GM12864 (cell line): Measurements from ENCODE around the gene MYOG.

Source experiments
- DNase-seq: peaks from one replicate; pipeline ENCODE4 v3.0.0-alpha.2; 2011; ENCODE audit warnings: low read depth
- H3K4me3 ChIP-seq: 2 replicates; pipeline ENCODE4 v1.5.1; 2011; ENCODE audit warnings: mild to moderate bottlenecking, low read depth, low read length, control low read depth
- TF ChIP-seq, protein P1 (sequence below): IDR thresholded peaks from 2 replicates; pipeline ENCODE4 v1.5.1; 2011; ENCODE audit warnings: low read depth, mild to moderate bottlenecking, moderate library complexity, low read length, control low read depth, inconsistent platforms; ENCODE audit errors: missing control alignments

The MYOG gene

DNA sequence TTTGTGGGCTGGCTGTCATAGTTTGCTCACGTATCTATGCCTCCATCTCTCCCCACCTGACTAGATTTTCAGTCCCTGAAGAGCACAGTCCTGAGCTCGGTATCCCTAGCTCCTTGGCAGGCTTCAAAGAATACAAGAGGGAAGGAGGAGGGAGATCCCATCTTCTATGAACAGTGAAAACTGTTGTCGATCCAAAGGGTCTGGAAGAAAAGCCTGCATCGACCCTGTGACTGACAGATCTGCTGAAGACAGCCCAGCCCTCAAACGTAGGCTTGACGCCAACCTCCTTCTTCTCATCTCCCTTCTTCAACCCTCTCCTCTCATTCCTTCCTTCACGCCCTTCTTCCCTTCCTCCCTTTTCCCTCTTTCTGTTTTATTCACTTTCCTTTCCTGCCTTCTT lies 28.4 kb upstream of the MYOG start:
- DNase-seq = no peak
- TF ChIP-seq, protein P1, sequence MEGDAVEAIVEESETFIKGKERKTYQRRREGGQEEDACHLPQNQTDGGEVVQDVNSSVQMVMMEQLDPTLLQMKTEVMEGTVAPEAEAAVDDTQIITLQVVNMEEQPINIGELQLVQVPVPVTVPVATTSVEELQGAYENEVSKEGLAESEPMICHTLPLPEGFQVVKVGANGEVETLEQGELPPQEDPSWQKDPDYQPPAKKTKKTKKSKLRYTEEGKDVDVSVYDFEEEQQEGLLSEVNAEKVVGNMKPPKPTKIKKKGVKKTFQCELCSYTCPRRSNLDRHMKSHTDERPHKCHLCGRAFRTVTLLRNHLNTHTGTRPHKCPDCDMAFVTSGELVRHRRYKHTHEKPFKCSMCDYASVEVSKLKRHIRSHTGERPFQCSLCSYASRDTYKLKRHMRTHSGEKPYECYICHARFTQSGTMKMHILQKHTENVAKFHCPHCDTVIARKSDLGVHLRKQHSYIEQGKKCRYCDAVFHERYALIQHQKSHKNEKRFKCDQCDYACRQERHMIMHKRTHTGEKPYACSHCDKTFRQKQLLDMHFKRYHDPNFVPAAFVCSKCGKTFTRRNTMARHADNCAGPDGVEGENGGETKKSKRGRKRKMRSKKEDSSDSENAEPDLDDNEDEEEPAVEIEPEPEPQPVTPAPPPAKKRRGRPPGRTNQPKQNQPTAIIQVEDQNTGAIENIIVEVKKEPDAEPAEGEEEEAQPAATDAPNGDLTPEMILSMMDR = no peak
- no peak overlapping the region for H3K4me3 ChIP-seq

DNA sequence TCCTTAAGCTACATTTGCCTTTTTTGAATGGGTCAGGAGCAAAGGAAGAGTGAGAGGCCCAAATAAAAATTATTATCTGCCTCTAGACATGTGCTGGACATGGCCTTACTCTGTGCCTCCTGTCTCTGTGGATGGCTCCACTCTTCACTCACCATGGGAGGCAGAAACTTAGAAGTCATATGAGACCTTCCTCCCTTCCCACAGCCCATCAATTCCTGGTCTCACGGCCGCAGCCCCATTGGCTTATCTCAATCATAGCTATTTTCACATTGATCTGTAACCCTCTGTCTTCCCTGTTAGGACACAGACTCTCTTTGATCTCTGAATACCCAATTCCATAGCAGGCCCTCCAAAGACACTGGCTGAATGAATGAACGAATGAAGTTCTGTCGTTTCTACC lies 27.5 kb upstream of the MYOG start:
- H3K4me3 ChIP-seq = no peak overlapping the region
- DNase-seq = no peak
- TF ChIP-seq, protein P1 = no peak

DNA sequence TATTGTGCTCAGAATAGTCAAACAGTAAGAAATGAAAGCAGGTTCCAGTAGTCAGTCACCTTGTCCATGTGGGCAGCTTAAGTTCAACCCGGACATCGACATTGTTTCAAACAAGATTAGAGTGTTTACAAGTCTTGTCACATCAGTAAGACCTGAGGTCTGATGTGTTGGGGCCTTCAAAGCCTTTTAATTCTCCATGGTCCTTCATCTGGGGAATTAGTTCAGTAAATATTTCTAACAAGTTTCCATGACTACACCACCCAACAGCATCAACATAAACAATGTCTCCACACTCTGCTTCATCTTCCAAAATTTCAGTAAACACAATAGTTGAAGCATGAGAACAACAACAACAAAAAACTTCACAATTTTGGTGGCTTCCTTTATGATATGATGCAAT lies 26.7 kb upstream of the MYOG start:
- DNase-seq = no peak
- H3K4me3 ChIP-seq = no peak overlapping the region
- TF ChIP-seq, protein P1 = no peak

DNA sequence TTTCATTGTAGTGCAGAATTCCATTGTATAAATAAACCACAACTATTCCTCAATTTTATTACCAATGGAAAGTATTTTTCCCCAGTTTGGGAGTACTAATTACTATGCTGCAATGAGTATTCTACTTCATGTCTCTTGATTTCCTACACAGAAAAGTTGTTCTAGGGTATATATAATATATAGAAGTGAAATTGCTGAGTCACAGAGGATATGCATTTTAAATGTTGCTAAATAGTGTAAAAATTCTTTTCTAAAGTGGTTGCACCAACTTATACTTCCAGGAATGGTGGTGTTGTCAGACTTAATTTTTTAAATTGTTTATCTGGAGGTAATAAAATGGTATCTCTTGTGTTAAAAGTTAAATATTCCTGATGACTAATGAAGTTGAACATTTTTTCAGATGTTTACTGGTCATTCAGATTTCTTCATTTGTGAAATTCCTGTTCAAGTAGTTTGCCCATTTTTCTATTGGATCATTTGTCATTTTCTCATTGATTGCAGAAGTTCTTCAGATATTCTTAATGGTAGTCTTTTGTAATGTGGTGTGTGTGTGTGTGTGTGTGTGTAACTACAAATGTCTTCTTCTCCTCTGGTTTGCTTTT lies 19.1 kb upstream of the MYOG start:
- H3K4me3 ChIP-seq = no peak overlapping the region
- TF ChIP-seq, protein P1 = no peak
- DNase-seq = no peak

DNA sequence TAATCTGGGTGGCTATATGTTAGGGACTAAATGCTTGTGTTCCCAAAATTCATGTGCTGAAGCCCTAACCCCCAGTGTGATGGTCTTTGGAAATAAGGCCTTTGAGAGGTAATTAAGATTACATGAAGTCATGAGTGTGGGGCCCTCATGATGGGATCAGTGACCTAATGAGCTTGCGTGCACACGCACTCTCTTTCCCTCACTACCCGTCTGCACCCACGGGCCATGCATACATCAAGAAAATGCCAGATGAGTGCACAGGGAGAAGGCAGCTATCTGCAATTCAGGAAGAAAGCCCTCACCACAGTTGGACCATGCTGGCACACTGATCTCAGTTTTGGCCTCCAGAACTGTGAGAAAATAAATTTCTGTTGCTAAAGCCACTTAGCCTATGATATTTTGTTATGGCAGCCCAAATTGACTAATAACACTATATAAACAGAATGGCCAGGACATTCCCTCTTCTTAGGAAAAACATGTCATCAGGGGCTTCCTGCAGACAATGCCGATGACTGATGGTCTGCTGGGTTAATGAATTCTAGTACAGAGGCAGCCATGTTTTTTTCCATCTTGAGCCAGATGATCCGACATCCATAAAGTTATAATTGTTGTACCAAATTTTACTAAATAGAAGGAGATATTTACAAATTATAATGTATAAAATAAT lies 18.1 kb upstream of the MYOG start:
- TF ChIP-seq, protein P1 = no peak
- DNase-seq = no peak
- no peak overlapping the region for H3K4me3 ChIP-seq

DNA sequence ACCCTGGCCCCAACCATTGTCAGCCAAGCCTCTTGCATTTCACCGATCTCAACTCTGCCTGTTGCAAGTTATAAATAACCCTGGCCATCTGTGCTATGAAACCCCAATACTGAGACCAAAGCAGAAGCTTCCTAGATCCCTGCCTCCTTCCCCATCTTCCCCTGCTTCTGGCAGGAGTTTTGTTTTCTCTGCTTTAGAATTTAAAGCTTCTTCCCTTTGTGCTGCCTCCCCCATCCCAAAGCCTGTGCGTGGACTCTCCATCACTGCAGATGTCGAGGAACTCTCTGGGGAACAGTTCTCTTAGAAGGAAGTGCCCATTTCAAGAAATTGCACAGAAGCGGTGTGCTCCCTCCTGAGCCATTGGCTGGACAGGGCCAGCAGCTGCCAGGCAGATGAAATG lies 17.4 kb upstream of the MYOG start:
- H3K4me3 ChIP-seq = no peak overlapping the region
- TF ChIP-seq, protein P1 = no peak
- DNase-seq = no peak
